Measurements from ENCODE around the gene CHMP5.

Gene CHMP5

GRCh38 chr9:33244137-33244784 lies 20.6 kb upstream of the CHMP5 start:
- no peak for DNase-seq

GRCh38 chr9:33245341-33245740 lies 19.5 kb upstream of the CHMP5 start:
- DNase-seq: no peak

GRCh38 chr9:33246269-33246860 lies 18.5 kb upstream of the CHMP5 start:
- no peak for DNase-seq

- no peak for DNase-seq
Measured at GRCh38 chr9:33248606-33249005, 16.2 kb upstream of the CHMP5 start.

- DNase-seq: no peak
Measured at GRCh38 chr9:33249087-33249658, 15.7 kb upstream of the CHMP5 start.

GRCh38 chr9:33249983-33250382 lies 14.9 kb upstream of the CHMP5 start:
- DNase-seq: no peak

GRCh38 chr9:33250458-33250995 lies 14.3 kb upstream of the CHMP5 start:
- DNase-seq: no peak

- no peak for DNase-seq
Measured at GRCh38 chr9:33254211-33254610, 10.6 kb upstream of the CHMP5 start.

GRCh38 chr9:33255014-33255413 lies 9.8 kb upstream of the CHMP5 start:
- no peak for DNase-seq

GRCh38 chr9:33255471-33255870 lies 9.4 kb upstream of the CHMP5 start:
- DNase-seq: no peak

- no peak for DNase-seq
Measured at GRCh38 chr9:33256236-33256635, 8.6 kb upstream of the CHMP5 start.

- no peak for DNase-seq
Measured at GRCh38 chr9:33257276-33257675, 7.6 kb upstream of the CHMP5 start.

GRCh38 chr9:33260372-33260771 lies 4.5 kb upstream of the CHMP5 start:
- DNase-seq: no peak

GRCh38 chr9:33263131-33264002 lies 1.5 kb upstream of the CHMP5 start:
- peak; percentile 21 to 26 for DNase-seq

- peak in 1 of 2 experiments; percentile 35 for DNase-seq
Measured at GRCh38 chr9:33264003-33264472, 811 bp upstream of the CHMP5 start.

GRCh38 chr9:33265211-33265865 lies 489 bp downstream of the CHMP5 start:
- no peak for DNase-seq

- no peak for DNase-seq
Measured at GRCh38 chr9:33267151-33267767, 2.4 kb downstream of the CHMP5 start.

- DNase-seq: no peak
Measured at GRCh38 chr9:33270146-33270545, 5.3 kb downstream of the CHMP5 start.

GRCh38 chr9:33272061-33272460 lies 7.2 kb downstream of the CHMP5 start:
- no peak for DNase-seq

- no peak for DNase-seq
Measured at GRCh38 chr9:33273266-33273971, 8.6 kb downstream of the CHMP5 start.

GRCh38 chr9:33273972-33274328 lies 9.1 kb downstream of the CHMP5 start:
- DNase-seq: no peak

GRCh38 chr9:33277484-33277883 lies 12.6 kb downstream of the CHMP5 start:
- DNase-seq: no peak

All from Kasumi-1 (cell line).